NCI-H2196 (cell line): ENCODE results near the gene RRAS2.
"Not testable (repeated sequence)": the region's sequence is repeated elsewhere in the genome, so short reads cannot be mapped to it uniquely, and the experiment has no call there.

Experiments
- DNase-seq: peaks from one replicate; lab custom pipeline; 2025; ENCODE audit not compliant: unreplicated experiment; lab: John Stamatoyannopoulos, UW

Gene RRAS2

GRCh38 chr11:14308897-14309387 is 50.0 kb downstream of the RRAS2 start:
- no peak for DNase-seq

GRCh38 chr11:14308114-14308896 is 50.7 kb downstream of the RRAS2 start:
- peak; percentile 17 for DNase-seq

- no peak for DNase-seq
These were observed 52.5 kb downstream of the RRAS2 start for GRCh38 chr11:14306481-14306880.

GRCh38 chr11:14305649-14306048 is 53.3 kb downstream of the RRAS2 start:
- DNase-seq = no peak

- DNase-seq = no peak
These were observed 54.4 kb downstream of the RRAS2 start for GRCh38 chr11:14304601-14305000.

GRCh38 chr11:14300661-14301304 is 58.2 kb downstream of the RRAS2 start:
- DNase-seq = peak; percentile 54

GRCh38 chr11:14299921-14300320 is 59.1 kb downstream of the RRAS2 start:
- no peak for DNase-seq

GRCh38 chr11:14290422-14290821 is 68.6 kb downstream of the RRAS2 start:
- DNase-seq = no peak

GRCh38 chr11:14288189-14288935 is 70.6 kb downstream of the RRAS2 start:
- DNase-seq = no peak

GRCh38 chr11:14278869-14279268 is 80.1 kb downstream of the RRAS2 start:
- not testable (repeated sequence) for DNase-seq

- DNase-seq = no peak
These were observed 83.9 kb downstream of the RRAS2 start for GRCh38 chr11:14275076-14275475.

GRCh38 chr11:14273895-14274294 is 85.1 kb downstream of the RRAS2 start:
- no peak for DNase-seq

- no peak for DNase-seq
These were observed 88.1 kb downstream of the RRAS2 start for GRCh38 chr11:14270690-14271542.

GRCh38 chr11:14269692-14270573 is 89.0 kb downstream of the RRAS2 start:
- no peak for DNase-seq

- no peak for DNase-seq
These were observed 90.9 kb downstream of the RRAS2 start for GRCh38 chr11:14267861-14268635.

GRCh38 chr11:14266622-14267021 is 92.4 kb downstream of the RRAS2 start:
- DNase-seq = no peak

GRCh38 chr11:14264966-14265365 is 94.0 kb downstream of the RRAS2 start:
- no peak for DNase-seq

- DNase-seq = no peak
These were observed 96.6 kb downstream of the RRAS2 start for GRCh38 chr11:14262271-14262846.

GRCh38 chr11:14261066-14261465 is 97.9 kb downstream of the RRAS2 start:
- no peak for DNase-seq
